Neural cell (in vitro differentiated cells): ENCODE measurements around the gene PIGZ.

Source experiments
- EP300 ChIP-seq: fragments of 450-650 bp; conservative IDR thresholded peaks from 2 replicates; pipeline ENCODE4 v1.6.1; 2014; ENCODE audit warnings: antibody characterized with exemption, mild to moderate bottlenecking, moderate library complexity; ENCODE audit not compliant: poor library complexity, severe bottlenecking
- EZH2 ChIP-seq: fragments of 200-600, 300-800 bp; shearing (Covaris generic), sonication (generic); IDR thresholded peaks from 2 replicates; pipeline ENCODE4 v1.6.1; 2014; ENCODE audit warnings: antibody characterized with exemption, low read length, borderline replicate concordance, mild to moderate bottlenecking; ENCODE audit not compliant: insufficient read depth, poor library complexity, severe bottlenecking
- MXI1 ChIP-seq: fragments of 450-650 bp; conservative IDR thresholded peaks from 2 replicates; pipeline ENCODE4 v1.6.1; 2014; ENCODE audit warnings: antibody characterized with exemption, mild to moderate bottlenecking; ENCODE audit not compliant: poor library complexity, severe bottlenecking
- POLR2AphosphoS5 ChIP-seq: IDR thresholded peaks from 2 replicates; pipeline ENCODE4 v1.6.1; 2012
- RAD21 ChIP-seq: fragments of 450-650 bp; conservative IDR thresholded peaks from 2 replicates; pipeline ENCODE4 v1.6.1; 2014; ENCODE audit warnings: antibody characterized with exemption, mild to moderate bottlenecking, moderate library complexity
- SMC3 ChIP-seq: fragments of 450-650 bp; conservative IDR thresholded peaks from 2 replicates; pipeline ENCODE4 v1.6.1; 2014; ENCODE audit warnings: antibody characterized with exemption, mild to moderate bottlenecking, moderate library complexity; ENCODE audit not compliant: poor library complexity
- TAF1 ChIP-seq: IDR thresholded peaks from 2 replicates; pipeline ENCODE4 v1.6.1; 2012; ENCODE audit warnings: low read depth
- TF ChIP-seq, protein P1 (sequence below): IDR thresholded peaks from 2 replicates; pipeline ENCODE4 v1.6.1; 2012; ENCODE audit warnings: borderline replicate concordance
- TF ChIP-seq, protein P2 (sequence below): fragments of 450-650 bp; IDR thresholded peaks from 2 replicates; pipeline ENCODE4 v1.5.1; 2014; ENCODE audit warnings: antibody characterized with exemption, mild to moderate bottlenecking, moderate library complexity; ENCODE audit not compliant: poor library complexity, severe bottlenecking

DNA sequence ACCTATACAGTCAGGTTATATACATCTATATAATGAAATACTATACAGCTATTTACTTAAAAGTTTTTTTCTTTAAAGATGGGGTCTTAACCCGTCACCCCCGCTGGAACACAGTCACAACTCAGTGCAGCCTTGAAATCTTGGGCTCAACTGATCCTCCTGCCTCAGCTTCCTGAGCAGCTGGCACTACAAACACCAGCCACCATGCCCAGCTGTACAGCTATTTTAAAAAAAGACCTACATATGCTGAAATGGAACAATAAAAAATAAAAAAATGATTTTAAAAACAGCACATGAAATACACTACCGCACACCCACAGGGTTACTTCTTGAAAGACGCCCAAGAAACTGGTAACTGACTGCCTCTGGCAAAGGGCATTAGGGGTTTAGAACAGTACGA, 30.1 kb downstream of the PIGZ start:
- TF ChIP-seq EZH2 = no peak
- TF ChIP-seq, protein P1, sequence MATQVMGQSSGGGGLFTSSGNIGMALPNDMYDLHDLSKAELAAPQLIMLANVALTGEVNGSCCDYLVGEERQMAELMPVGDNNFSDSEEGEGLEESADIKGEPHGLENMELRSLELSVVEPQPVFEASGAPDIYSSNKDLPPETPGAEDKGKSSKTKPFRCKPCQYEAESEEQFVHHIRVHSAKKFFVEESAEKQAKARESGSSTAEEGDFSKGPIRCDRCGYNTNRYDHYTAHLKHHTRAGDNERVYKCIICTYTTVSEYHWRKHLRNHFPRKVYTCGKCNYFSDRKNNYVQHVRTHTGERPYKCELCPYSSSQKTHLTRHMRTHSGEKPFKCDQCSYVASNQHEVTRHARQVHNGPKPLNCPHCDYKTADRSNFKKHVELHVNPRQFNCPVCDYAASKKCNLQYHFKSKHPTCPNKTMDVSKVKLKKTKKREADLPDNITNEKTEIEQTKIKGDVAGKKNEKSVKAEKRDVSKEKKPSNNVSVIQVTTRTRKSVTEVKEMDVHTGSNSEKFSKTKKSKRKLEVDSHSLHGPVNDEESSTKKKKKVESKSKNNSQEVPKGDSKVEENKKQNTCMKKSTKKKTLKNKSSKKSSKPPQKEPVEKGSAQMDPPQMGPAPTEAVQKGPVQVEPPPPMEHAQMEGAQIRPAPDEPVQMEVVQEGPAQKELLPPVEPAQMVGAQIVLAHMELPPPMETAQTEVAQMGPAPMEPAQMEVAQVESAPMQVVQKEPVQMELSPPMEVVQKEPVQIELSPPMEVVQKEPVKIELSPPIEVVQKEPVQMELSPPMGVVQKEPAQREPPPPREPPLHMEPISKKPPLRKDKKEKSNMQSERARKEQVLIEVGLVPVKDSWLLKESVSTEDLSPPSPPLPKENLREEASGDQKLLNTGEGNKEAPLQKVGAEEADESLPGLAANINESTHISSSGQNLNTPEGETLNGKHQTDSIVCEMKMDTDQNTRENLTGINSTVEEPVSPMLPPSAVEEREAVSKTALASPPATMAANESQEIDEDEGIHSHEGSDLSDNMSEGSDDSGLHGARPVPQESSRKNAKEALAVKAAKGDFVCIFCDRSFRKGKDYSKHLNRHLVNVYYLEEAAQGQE = no peak
- TF ChIP-seq POLR2AphosphoS5 = no peak
- TF ChIP-seq, protein P2, sequence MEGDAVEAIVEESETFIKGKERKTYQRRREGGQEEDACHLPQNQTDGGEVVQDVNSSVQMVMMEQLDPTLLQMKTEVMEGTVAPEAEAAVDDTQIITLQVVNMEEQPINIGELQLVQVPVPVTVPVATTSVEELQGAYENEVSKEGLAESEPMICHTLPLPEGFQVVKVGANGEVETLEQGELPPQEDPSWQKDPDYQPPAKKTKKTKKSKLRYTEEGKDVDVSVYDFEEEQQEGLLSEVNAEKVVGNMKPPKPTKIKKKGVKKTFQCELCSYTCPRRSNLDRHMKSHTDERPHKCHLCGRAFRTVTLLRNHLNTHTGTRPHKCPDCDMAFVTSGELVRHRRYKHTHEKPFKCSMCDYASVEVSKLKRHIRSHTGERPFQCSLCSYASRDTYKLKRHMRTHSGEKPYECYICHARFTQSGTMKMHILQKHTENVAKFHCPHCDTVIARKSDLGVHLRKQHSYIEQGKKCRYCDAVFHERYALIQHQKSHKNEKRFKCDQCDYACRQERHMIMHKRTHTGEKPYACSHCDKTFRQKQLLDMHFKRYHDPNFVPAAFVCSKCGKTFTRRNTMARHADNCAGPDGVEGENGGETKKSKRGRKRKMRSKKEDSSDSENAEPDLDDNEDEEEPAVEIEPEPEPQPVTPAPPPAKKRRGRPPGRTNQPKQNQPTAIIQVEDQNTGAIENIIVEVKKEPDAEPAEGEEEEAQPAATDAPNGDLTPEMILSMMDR = no peak
- no peak for TF ChIP-seq TAF1
- no peak for TF ChIP-seq MXI1
- TF ChIP-seq RAD21 = no peak
- TF ChIP-seq EP300 = no peak
- TF ChIP-seq SMC3 = no peak
